PC-9 (cell line): Measurements from ENCODE around the gene NEUROG3.

ENCODE experiments used
- CTCF ChIP-seq: fragments of 200-600 bp; sonication (generic); conservative IDR thresholded peaks from 2 replicates; pipeline ENCODE4 v1.6.1; 2017; ENCODE audit warnings: mixed run types, antibody characterized with exemption, mild to moderate bottlenecking, moderate library complexity
- EZH2 ChIP-seq: fragments of 200-600 bp; sonication (generic); IDR thresholded peaks from 2 replicates; pipeline ENCODE4 v1.8.0; 2017; ENCODE audit warnings: antibody characterized with exemption, low read depth

DNA sequence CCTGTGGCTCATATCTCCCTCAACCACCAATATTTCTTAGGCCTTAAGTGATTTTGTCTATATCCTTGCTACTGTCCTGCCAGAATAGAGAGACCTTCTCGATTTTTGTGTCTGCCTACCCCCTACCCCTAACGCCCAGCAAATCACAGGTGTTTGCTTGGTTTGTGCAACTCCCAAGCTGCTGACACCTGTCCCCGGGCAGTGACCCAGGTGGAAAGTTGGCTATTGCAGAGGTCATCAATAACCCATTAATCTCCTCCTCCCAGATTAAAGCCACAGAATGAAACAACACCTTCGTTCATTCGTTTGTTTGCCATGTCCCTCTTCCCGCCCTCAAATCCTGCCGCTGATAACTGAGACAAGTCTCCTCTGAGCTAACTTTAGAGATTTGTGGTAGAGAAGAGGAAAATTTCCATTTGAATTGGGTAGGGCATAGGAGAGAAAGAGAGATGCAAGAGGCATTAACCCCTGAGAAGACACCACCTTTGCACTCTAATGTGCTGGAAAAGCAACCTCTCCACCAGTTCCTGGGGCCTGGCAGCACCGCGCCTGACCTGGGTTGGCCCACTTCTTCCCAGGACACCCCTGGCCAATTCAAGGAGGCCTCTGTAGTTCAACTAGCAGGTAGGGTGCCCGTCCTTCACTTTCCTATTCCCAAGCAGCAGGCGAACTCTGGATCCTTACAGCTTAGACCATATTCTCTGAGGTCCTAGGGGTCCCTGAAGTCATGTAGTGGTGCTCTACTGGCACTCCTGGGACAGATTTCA lies 3.0 kb downstream of the NEUROG3 start:
- no peak for TF ChIP-seq CTCF
- TF ChIP-seq EZH2: no peak
